H1 (cell line): Measurements from ENCODE around the gene NEDD8. TPM values are rescaled to one million over a fixed set of nuclear protein-coding genes. Genes with fewer than 3 reads are reported as not detected.

Experiments
- CTCF ChIA-PET: fragments of 300-600 bp; sonication (Branson Sonifier 250); formaldehyde crosslinking; loops from one replicate; lab custom pipeline; 2021; ENCODE audit not compliant: partially characterized antibody; lab: Charles Lee
- POLR2A ChIA-PET: fragments of 300-600 bp; sonication (Branson Sonifier 250); formaldehyde crosslinking; loops from one replicate; lab custom pipeline; 2021; ENCODE audit warnings: inconsistent platforms; ENCODE audit not compliant: partially characterized antibody; lab: Charles Lee
- DNase-seq, 2 experiments: peaks; one replicate each; pipeline versions ENCODE4 v3.0.0 to v3.0.0-alpha.2; 2010 to 2022; ENCODE audit warnings: low spot score in 2 of 2, low read depth in 1 of 2, mixed read lengths in 1 of 2
- FAIRE-seq: peaks from 2 replicates; lab custom pipeline; 2011; peaks lifted over from hg19 to GRCh38; lab: Jason Lieb, UNC
- H2AFZ ChIP-seq: 2 replicates; pipeline ENCODE4 v1.8.1; 2012; ENCODE audit warnings: low read length, inconsistent platforms
- H2AK5ac ChIP-seq: 2 replicates; pipeline ENCODE4 v1.6.1; 2013; ENCODE audit warnings: low read depth, low read length
- H2BK120ac ChIP-seq: replicated peaks from 2 replicates; pipeline ENCODE3; 2013; ENCODE audit warnings: low read depth, low read length, inconsistent platforms
- H2BK12ac ChIP-seq: 2 replicates; pipeline ENCODE4 v1.6.1; 2013; ENCODE audit warnings: low read depth, low read length
- H2BK15ac ChIP-seq: 2 replicates; pipeline ENCODE4 v1.6.1; 2013; ENCODE audit warnings: low read length
- H2BK20ac ChIP-seq: 2 replicates; pipeline ENCODE4 v1.6.1; 2013; ENCODE audit warnings: low read length
- H2BK5ac ChIP-seq: 2 replicates; pipeline ENCODE4 v1.6.1; 2013; ENCODE audit warnings: low read depth, low read length
- H3K14ac ChIP-seq: 2 replicates; pipeline ENCODE4 v1.6.1; 2013; ENCODE audit warnings: inconsistent platforms; ENCODE audit not compliant: insufficient read length
- H3K18ac ChIP-seq: 2 replicates; pipeline ENCODE4 v1.6.1; 2013; ENCODE audit warnings: low read length; ENCODE audit errors: extremely low read depth
- H3K23ac ChIP-seq: 2 replicates; pipeline ENCODE4 v1.6.1; 2013; ENCODE audit warnings: inconsistent platforms; ENCODE audit not compliant: insufficient read length
- H3K23me2 ChIP-seq: 2 replicates; pipeline ENCODE4 v1.6.1; 2013; ENCODE audit warnings: low read depth, low read length
- H3K27ac ChIP-seq: 2 replicates; pipeline ENCODE4 v1.6.1; 2011; ENCODE audit warnings: low read depth, low read length, inconsistent platforms
- H3K27me3 ChIP-seq, 4 experiments: replicated peaks in 1 of 4; 1 replicate in 1 of 4; 2 replicates in 3 of 4; pipeline versions ENCODE4 v1.6.1 to v1.8.1; 2011 to 2013; ENCODE audit warnings: low read length in 3 of 4, mild to moderate bottlenecking in 3 of 4, inconsistent platforms in 2 of 4, mixed read lengths in 2 of 4, moderate library complexity in 1 of 4; ENCODE audit not compliant: control insufficient read depth in 3 of 4, insufficient read depth in 3 of 4; ENCODE audit errors: extremely low read depth in 1 of 4
- H3K36me3 ChIP-seq, 4 experiments: 2 replicates each; pipeline versions ENCODE4 v1.6.1 to v1.8.1; 2011 to 2013; ENCODE audit warnings: mild to moderate bottlenecking in 4 of 4, low read length in 3 of 4, moderate library complexity in 2 of 4, control low read depth in 1 of 4, inconsistent platforms in 1 of 4; ENCODE audit not compliant: insufficient read depth in 4 of 4, control insufficient read depth in 2 of 4
- H3K4ac ChIP-seq: replicated peaks from 2 replicates; pipeline ENCODE3; 2013; ENCODE audit warnings: low read length, low read depth, mixed read lengths, inconsistent platforms; ENCODE audit not compliant: insufficient read length
- H3K4me1 ChIP-seq, 4 experiments: replicated peaks in 1 of 4; 1 replicate in 1 of 4; 2 replicates in 3 of 4; pipeline versions ENCODE4 v1.6.1 to v1.8.1; 2011 to 2013; ENCODE audit warnings: low read length in 3 of 4, inconsistent platforms in 2 of 4, mixed read lengths in 1 of 4; ENCODE audit not compliant: insufficient read depth in 4 of 4, control insufficient read depth in 3 of 4
- H3K4me2 ChIP-seq, 2 experiments: 2 replicates each; pipeline versions ENCODE4 v1.6.1 to v1.8.1; 2011 to 2013; ENCODE audit warnings: low read depth in 2 of 2, low read length in 2 of 2, control low read depth in 1 of 2, inconsistent platforms in 1 of 2, mild to moderate bottlenecking in 1 of 2; ENCODE audit not compliant: insufficient read depth in 1 of 2
- H3K4me3 ChIP-seq, 4 experiments: fragments of 200-600, 300-600 bp in 1 of 4; sonication (generic), shearing (Covaris generic), sonication (Bioruptor Twin) in 1 of 4; 2 replicates each; pipeline versions ENCODE4 v1.5.1 to v1.8.1; 2011 to 2016; ENCODE audit warnings: low read length in 4 of 4, low read depth in 3 of 4, control low read depth in 2 of 4, inconsistent platforms in 2 of 4, mild to moderate bottlenecking in 2 of 4, mixed read lengths in 1 of 4, moderate library complexity in 1 of 4; ENCODE audit not compliant: insufficient read depth in 2 of 4; ENCODE audit errors: extremely low read depth in 1 of 4
- H3K56ac ChIP-seq: replicated peaks from 2 replicates; pipeline ENCODE3; 2013; ENCODE audit warnings: low read depth, mild to moderate bottlenecking, mixed read lengths, low read length, inconsistent platforms; ENCODE audit not compliant: insufficient read length
- H3K79me1 ChIP-seq: 2 replicates; pipeline ENCODE4 v1.6.1; 2013; ENCODE audit warnings: low read depth, low read length, control low read depth
- H3K79me2 ChIP-seq, 2 experiments: 2 replicates each; pipeline versions ENCODE4 v1.6.1 to v1.8.1; 2012 to 2013; ENCODE audit warnings: low read length in 2 of 2, mild to moderate bottlenecking in 2 of 2, inconsistent platforms in 1 of 2; ENCODE audit not compliant: insufficient read depth in 2 of 2, control insufficient read depth in 1 of 2
- H3K9ac ChIP-seq, 4 experiments: replicated peaks in 1 of 4; 1 replicate in 1 of 4; 2 replicates in 3 of 4; pipeline versions ENCODE4 v1.6.1 to v1.8.1; 2011 to 2013; ENCODE audit warnings: low read depth in 3 of 4, low read length in 3 of 4, control low read depth in 2 of 4, mild to moderate bottlenecking in 2 of 4, moderate library complexity in 2 of 4, inconsistent platforms in 1 of 4; ENCODE audit errors: extremely low read depth in 1 of 4
- H3K9me3 ChIP-seq, 2 experiments: 2 replicates each; pipeline versions ENCODE4 v1.6.1 to v1.8.1; 2012 to 2013; ENCODE audit warnings: mild to moderate bottlenecking in 2 of 2, moderate library complexity in 2 of 2, control low read depth in 1 of 2, inconsistent platforms in 1 of 2, low read depth in 1 of 2, low read length in 1 of 2, mixed read lengths in 1 of 2; ENCODE audit not compliant: insufficient read depth in 2 of 2
- H4K20me1 ChIP-seq, 2 experiments: replicated peaks in 1 of 2; 2 replicates each; pipeline versions ENCODE3 to v1.8.1; 2011 to 2013; ENCODE audit warnings: inconsistent platforms in 2 of 2, low read length in 2 of 2, mild to moderate bottlenecking in 1 of 2; ENCODE audit not compliant: insufficient read depth in 2 of 2, control insufficient read depth in 1 of 2
- H4K5ac ChIP-seq: 2 replicates; pipeline ENCODE4 v1.6.1; 2013; ENCODE audit warnings: low read length, low read depth, mixed read lengths, inconsistent platforms; ENCODE audit not compliant: insufficient read length
- H4K8ac ChIP-seq: 2 replicates; pipeline ENCODE4 v1.8.0; 2013; ENCODE audit warnings: mild to moderate bottlenecking, moderate library complexity, low read length, inconsistent platforms; ENCODE audit not compliant: insufficient read depth; ENCODE audit errors: extremely low read depth
- H4K91ac ChIP-seq: replicated peaks from 2 replicates; pipeline ENCODE3; 2013; ENCODE audit warnings: low read length, mixed read lengths, inconsistent platforms; ENCODE audit not compliant: insufficient read length
- HDAC2 ChIP-seq, 2 experiments: fragments of 300-600 bp in 1 of 2; sonication (generic) in 1 of 2; IDR thresholded peaks; 2 replicates each; pipeline ENCODE4 v1.6.1; 2011 to 2012; ENCODE audit warnings: low read depth in 2 of 2, low read length in 2 of 2, mild to moderate bottlenecking in 2 of 2, moderate library complexity in 2 of 2, borderline replicate concordance in 1 of 2, inconsistent platforms in 1 of 2
- JUND ChIP-seq: IDR thresholded peaks from 2 replicates; pipeline ENCODE4 v1.6.1; 2011; ENCODE audit warnings: mild to moderate bottlenecking, improper control_type of control experiment, low read length
- KDM1A ChIP-seq: fragments of 200-600, 300-600 bp; sonication (generic); IDR thresholded peaks from 2 replicates; pipeline ENCODE4 v1.7.1; 2016; ENCODE audit warnings: mild to moderate bottlenecking, low read length, borderline replicate concordance
- MAX ChIP-seq: IDR thresholded peaks from 2 replicates; pipeline ENCODE4 v1.6.1; 2012; ENCODE audit warnings: inconsistent platforms
- POLR2AphosphoS5 ChIP-seq: IDR thresholded peaks from 2 replicates; pipeline ENCODE4 v1.6.1; 2011; ENCODE audit warnings: low read depth, low read length
- POU5F1 ChIP-seq: IDR thresholded peaks from 2 replicates; pipeline ENCODE4 v1.6.1; 2011; ENCODE audit warnings: low read depth, mild to moderate bottlenecking, low read length, moderate library complexity
- RBBP5 ChIP-seq: IDR thresholded peaks from 2 replicates; pipeline ENCODE4 v1.7.1; 2012; ENCODE audit warnings: low read depth, mild to moderate bottlenecking, inconsistent platforms, low read length, moderate library complexity, borderline replicate concordance
- RFX5 ChIP-seq: IDR thresholded peaks from 2 replicates; pipeline ENCODE4 v1.6.1; 2011; ENCODE audit warnings: low read depth, low read length, improper control_type of control experiment, borderline replicate concordance
- SIRT6 ChIP-seq: IDR thresholded peaks from one replicate; pipeline ENCODE4 v1.7.1; 2012; ENCODE audit warnings: low read length, inconsistent platforms
- WGBS, 2 experiments: shearing (Covaris generic) in 1 of 2; methylation state at CpG; one replicate each; pipeline versions ENCODE4 v1.1.6 to v1.1.7; 2013 to 2015; ENCODE audit warnings: low lambda C conversion rate in 2 of 2, mixed read lengths in 2 of 2, inconsistent platforms in 1 of 2, low coverage in 1 of 2, missing lambda C conversion rate in 1 of 2; ENCODE audit not compliant: insufficient replicate concordance in 2 of 2, insufficient coverage in 1 of 2, insufficient read length in 1 of 2; ENCODE audit errors: extremely low coverage in 1 of 2, missing lambda C conversion rate in 1 of 2; 5-methylcytosine and 5-hydroxymethylcytosine counted together
- polyA plus RNA-seq, 7 experiments: library from polyadenylated mRNA; depleted of rRNA in 3 of 7; stranded (reverse) in 5 of 7; unstranded in 2 of 7; fragments of >200 nt in 5 of 7; fragments of 200-250 nt in 2 of 7; gene quantifications; 1 replicate in 5 of 7; 2 replicates in 1 of 7; 4 replicates in 1 of 7; pipeline versions ENCODE4 v1.2.1 to v1.2.3, GENCODE V29; 2011 to 2013; ENCODE audit warnings: missing spikeins in 2 of 7, mixed read lengths in 2 of 7
- total RNA-seq: library from RNA; stranded (reverse); fragmentation: NEBNext Ultra II Directional; extraction: Animal tissue kit (Norgen Biotek cat#: 25700); gene quantifications from 2 replicates; pipeline ENCODE4 v1.2.1, GENCODE V29; 2021
- TF ChIP-seq, protein P1 (sequence below): IDR thresholded peaks from 2 replicates; pipeline ENCODE4 v1.6.1; 2012; ENCODE audit warnings: inconsistent platforms

Gene NEDD8
- total and polyA plus RNA-seq, 2 of the 8 experiments (the other 6 are each of a cell fraction or from before 2014, with no cell fraction given), result 253 to 317 TPM

DNA sequence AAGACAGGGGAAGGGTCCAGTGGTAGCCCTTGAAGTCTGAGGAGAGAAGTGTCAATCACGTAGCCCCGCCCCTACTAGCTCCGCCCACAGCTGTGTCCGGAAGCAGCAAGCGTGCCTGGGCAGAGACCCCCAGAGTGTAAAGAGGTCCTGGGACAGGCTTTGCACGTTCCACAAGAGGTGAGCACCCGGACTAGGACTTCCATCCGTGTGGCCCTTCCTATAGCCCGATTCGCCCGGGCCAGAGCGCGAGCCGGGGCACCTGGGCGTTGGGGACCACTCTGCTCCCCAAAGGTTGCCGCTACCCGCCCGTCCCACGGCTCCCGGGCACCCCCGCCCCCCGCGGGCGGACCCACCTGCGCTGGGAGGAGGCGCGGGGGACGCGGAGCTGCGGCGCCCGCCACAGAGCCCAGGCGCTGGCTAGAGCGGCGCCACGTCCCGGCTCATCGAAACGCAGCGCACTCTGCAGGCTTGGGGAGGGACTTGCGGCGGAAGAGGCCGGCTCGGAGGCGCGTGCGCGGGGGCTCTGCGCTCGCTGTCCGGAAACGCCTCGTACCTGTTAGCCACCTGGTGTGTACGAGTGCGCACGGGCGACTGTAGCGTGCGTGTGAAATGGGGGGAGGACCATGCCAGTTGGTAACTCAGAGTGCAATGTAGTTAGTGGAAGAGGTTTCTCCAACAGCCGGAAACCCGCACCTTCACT, 39.1 kb upstream of the NEDD8 start, which contains the start of gene RABGGTA:
TSS of gene RABGGTA (minus strand) at position 464 of the 700 bp plus-strand sequence. CDS start 482 bp downstream, outside the sequence.
- peak within 1 kb of the TSS; percentile 98 for H4K8ac ChIP-seq
- H4K91ac ChIP-seq, result peak within 1 kb of the TSS; percentile 60
- DNase-seq (peak; percentile 82 to 98), FAIRE-seq (no peak)
- H3K4me1 ChIP-seq, result peaks cover 0 to 4% (median 2%) of the 10 kb centered on the region in 4 experiments; a peak in 4 of 7 replicates
- no peaks in the 10 kb centered on the region; a peak in 1 of 7 replicates for H3K27me3 ChIP-seq
- peak within 1 kb of the TSS; percentile 96 for H3K27ac ChIP-seq
- peaks cover 5% of the 10 kb centered on the region for H3K23me2 ChIP-seq
- no peak within 1 kb of the TSS for H3K23ac ChIP-seq
- H3K56ac ChIP-seq, result peak within 1 kb of the TSS; percentile 81
- H3K79me1 ChIP-seq, result no peaks in the 10 kb centered on the region
- no peaks in the 10 kb centered on the region for H3K9me3 ChIP-seq
- peaks cover 0 to 2% of the 10 kb centered on the region in 2 experiments for H4K20me1 ChIP-seq
- no peaks in the 10 kb centered on the region; a peak in 3 of 8 replicates for H3K36me3 ChIP-seq
- H2BK12ac ChIP-seq, result no peak within 1 kb of the TSS
- ChIA-PET CTCF (interaction anchor here (0.6 to 8.6 kb wide), 19 partner anchors 9 to 214 kb away, joined by 3 to 94 read pairs (median 7); partner anchors contain the start of genes CIDEB, DHRS1, GMPR2 and IRF9), POLR2A (interaction anchor here (0.8 to 3.8 kb wide), 30 partner anchors 9 to 286 kb away, joined by 3 to 26 read pairs (median 7); partner anchors contain the start of genes CHMP4A, CIDEB, DHRS1 and EMC9)
- H3K18ac ChIP-seq, result peak within 1 kb of the TSS; percentile 71; the same call in 1 of the 2 replicates
- no peaks in the 10 kb centered on the region for H3K79me2 ChIP-seq
- H2BK20ac ChIP-seq, result no peak within 1 kb of the TSS
- H3K14ac ChIP-seq, result no peak within 1 kb of the TSS
- H3K4me2 ChIP-seq, result peak within 1 kb of the TSS; percentile 55 to 97
- peak within 1 kb of the TSS; percentile 36; the same call in 1 of the 2 replicates for H2AFZ ChIP-seq
- H4K5ac ChIP-seq, result peak within 1 kb of the TSS; percentile 91
- H2BK15ac ChIP-seq, result no peak within 1 kb of the TSS
- 1% methylated on average over 55 of the region's 61 CpGs; no CpG with 5 or more reads in 1 of the 2 experiments for WGBS, 2 experiments
- no peak within 1 kb of the TSS for H2AK5ac ChIP-seq
- peak within 1 kb of the TSS; percentile 94 for H2BK5ac ChIP-seq
- peak within 1 kb of the TSS; percentile 70 to 93 (median 84); a peak in 6 of 7 replicates for H3K9ac ChIP-seq
- H3K4me3 ChIP-seq, result peak within 1 kb of the TSS; percentile 61 to 89 (median 82)
- H3K4ac ChIP-seq, result peak within 1 kb of the TSS; percentile 79
- no peak within 1 kb of the TSS for H2BK120ac ChIP-seq
- TF ChIP-seq POLR2AphosphoS5 (peak; percentile 92), KDM1A (peak; percentile 45; the same call in 1 of the 2 replicates), SIRT6 (no peak), RBBP5 (peak; percentile 43; the same call in 1 of the 2 replicates), RFX5 (no peak), JUND (peak; percentile 61), POU5F1 (no peak), MAX (peak; percentile 94), HDAC2 (IDR thresholded peaks at IDR 0.05; ENCODE audit: borderline replicate concordance in 1 of 2, low read depth in 2 of 2, low read length in 2 of 2) (peak; percentile 63 to 88; a peak in 3 of 4 replicates)
- TF ChIP-seq, protein P1, sequence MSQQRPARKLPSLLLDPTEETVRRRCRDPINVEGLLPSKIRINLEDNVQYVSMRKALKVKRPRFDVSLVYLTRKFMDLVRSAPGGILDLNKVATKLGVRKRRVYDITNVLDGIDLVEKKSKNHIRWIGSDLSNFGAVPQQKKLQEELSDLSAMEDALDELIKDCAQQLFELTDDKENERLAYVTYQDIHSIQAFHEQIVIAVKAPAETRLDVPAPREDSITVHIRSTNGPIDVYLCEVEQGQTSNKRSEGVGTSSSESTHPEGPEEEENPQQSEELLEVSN, result peak; percentile 80; the same call in 1 of the 2 replicates
